Caco-2 (cell line): Measurements from ENCODE around the gene GALNTL6. TPM values are rescaled to one million over a fixed set of nuclear protein-coding genes. Genes with fewer than 3 reads are reported as not detected.

Experiments used
- BruUV-seq: library from RNA; stranded (reverse); fragments of 400-500 nt; replicated peaks from 2 replicates; lab custom pipeline; 2021; lab: Mats Ljungman, UMichigan
- CTCF ChIA-PET: fragments of 300-600 bp; sonication (Branson Sonifier 250); formaldehyde crosslinking; loops from one replicate; lab custom pipeline; 2022; ENCODE audit warnings: antibody characterized with exemption; lab: Charles Lee
- POLR2A ChIA-PET: fragments of 300-600 bp; sonication (Branson Sonifier 250); formaldehyde crosslinking; loops from one replicate; lab custom pipeline; 2022; ENCODE audit warnings: antibody characterized with exemption; lab: Charles Lee
- DNase-seq, 2 experiments: peaks; one replicate each; pipeline versions ENCODE4 v3.0.0 to v3.0.0-alpha.2; 2020 to 2022
- H3K27me3 ChIP-seq: replicated peaks from 2 replicates; pipeline ENCODE4 v1.6.0; 2011; ENCODE audit warnings: low read length; ENCODE audit not compliant: control insufficient read depth, insufficient read depth
- H3K36me3 ChIP-seq: 2 replicates; pipeline ENCODE4 v1.5.1; 2011; ENCODE audit warnings: low read length; ENCODE audit not compliant: control insufficient read depth, insufficient read depth
- H3K4me1 ChIP-seq: fragments of 250-450 bp; sonication (Bioruptor Pico); 2 replicates; pipeline ENCODE4 v1.5.1; 2020; ENCODE audit warnings: mild to moderate bottlenecking
- H3K4me3 ChIP-seq: 2 replicates; pipeline ENCODE4 v1.5.1; 2011; ENCODE audit warnings: low read depth, mild to moderate bottlenecking, control low read depth, low read length
- H3K9me3 ChIP-seq: fragments of 250-450 bp; sonication (Bioruptor Pico); 2 replicates; pipeline ENCODE4 v1.5.1; 2020; ENCODE audit warnings: mild to moderate bottlenecking, moderate library complexity
- H3K27ac Mint-ChIP-seq: one replicate; pipeline ENCODE4 v1.8.0; 2022; ENCODE audit warnings: mixed read lengths; ENCODE audit not compliant: unreplicated experiment
- H3K27me3 Mint-ChIP-seq: one replicate; pipeline ENCODE4 v1.8.0; 2022; ENCODE audit warnings: mixed read lengths; ENCODE audit not compliant: insufficient read depth, unreplicated experiment
- H3K36me3 Mint-ChIP-seq: one replicate; pipeline ENCODE4 v1.8.0; 2022; ENCODE audit warnings: mild to moderate bottlenecking, mixed read lengths; ENCODE audit not compliant: insufficient read depth, unreplicated experiment
- H3K4me1 Mint-ChIP-seq: one replicate; pipeline ENCODE4 v1.8.0; 2022; ENCODE audit warnings: low read depth, mixed read lengths; ENCODE audit not compliant: unreplicated experiment
- H3K4me3 Mint-ChIP-seq: one replicate; pipeline ENCODE4 v1.8.0; 2022; ENCODE audit warnings: mild to moderate bottlenecking, moderate library complexity, mixed read lengths; ENCODE audit not compliant: unreplicated experiment
- H3K9me3 Mint-ChIP-seq: one replicate; pipeline ENCODE4 v1.8.0; 2022; ENCODE audit warnings: mixed read lengths; ENCODE audit not compliant: unreplicated experiment
- intact Hi-C: fragments of 100-400 bp; cut with micrococcal nuclease; formaldehyde crosslinking; loops from one replicate; pipeline ENCODE4 v1.10.0; 2022; ENCODE audit not compliant: unreplicated experiment
- total RNA-seq: library from RNA; stranded (reverse); gene quantifications from 2 replicates; pipeline ENCODE4 v1.2.3, GENCODE V29; 2022
- TF ChIP-seq, protein P1 (sequence below), 2 experiments: fragments of 200-600 bp in 1 of 2; IDR thresholded peaks; 1 replicate in 1 of 2; 2 replicates in 1 of 2; pipeline versions ENCODE4 v1.5.1 to v1.8.0; 2011 to 2022; ENCODE audit warnings: antibody characterized with exemption in 1 of 2, control low read depth in 1 of 2, inconsistent platforms in 1 of 2, low read depth in 1 of 2, low read length in 1 of 2, mild to moderate bottlenecking in 1 of 2, moderate library complexity in 1 of 2; ENCODE audit not compliant: insufficient read depth in 1 of 2, severe bottlenecking in 1 of 2, unreplicated experiment in 1 of 2

GALNTL6 gene
- total RNA-seq, 1 experiment from 2014 or later: not detected

GRCh38 chr4:171993247-171993646 lies 180.0 kb downstream of the GALNTL6 start:
- no peak for DNase-seq
- TF ChIP-seq, protein P1, sequence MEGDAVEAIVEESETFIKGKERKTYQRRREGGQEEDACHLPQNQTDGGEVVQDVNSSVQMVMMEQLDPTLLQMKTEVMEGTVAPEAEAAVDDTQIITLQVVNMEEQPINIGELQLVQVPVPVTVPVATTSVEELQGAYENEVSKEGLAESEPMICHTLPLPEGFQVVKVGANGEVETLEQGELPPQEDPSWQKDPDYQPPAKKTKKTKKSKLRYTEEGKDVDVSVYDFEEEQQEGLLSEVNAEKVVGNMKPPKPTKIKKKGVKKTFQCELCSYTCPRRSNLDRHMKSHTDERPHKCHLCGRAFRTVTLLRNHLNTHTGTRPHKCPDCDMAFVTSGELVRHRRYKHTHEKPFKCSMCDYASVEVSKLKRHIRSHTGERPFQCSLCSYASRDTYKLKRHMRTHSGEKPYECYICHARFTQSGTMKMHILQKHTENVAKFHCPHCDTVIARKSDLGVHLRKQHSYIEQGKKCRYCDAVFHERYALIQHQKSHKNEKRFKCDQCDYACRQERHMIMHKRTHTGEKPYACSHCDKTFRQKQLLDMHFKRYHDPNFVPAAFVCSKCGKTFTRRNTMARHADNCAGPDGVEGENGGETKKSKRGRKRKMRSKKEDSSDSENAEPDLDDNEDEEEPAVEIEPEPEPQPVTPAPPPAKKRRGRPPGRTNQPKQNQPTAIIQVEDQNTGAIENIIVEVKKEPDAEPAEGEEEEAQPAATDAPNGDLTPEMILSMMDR (IDR thresholded peaks at IDR 0.05; ENCODE audit: insufficient read depth in 1 of 2, low read depth in 1 of 2, low read length in 1 of 2, severe bottlenecking in 1 of 2, unreplicated experiment in 1 of 2): no peak
- Mint-ChIP-seq H3K4me1 (no peaks in the 10 kb centered on the region), H3K27ac (no peak overlapping the region), H3K4me3 (no peak overlapping the region), H3K36me3 (no peaks in the 10 kb centered on the region), H3K9me3 (no peaks in the 10 kb centered on the region), H3K27me3 (no peaks in the 10 kb centered on the region)
- H3K36me3 ChIP-seq: no peaks in the 10 kb centered on the region
- H3K9me3 ChIP-seq: peaks cover 5% of the 10 kb centered on the region; the same call in 1 of the 2 replicates
- no peak overlapping the region for H3K4me3 ChIP-seq
- POLR2A ChIA-PET: no interaction called here
- intact Hi-C loops: no loop called here
- CTCF ChIA-PET: no interaction called here
- no TSS peak for BruUV-seq
- no peaks in the 10 kb centered on the region for H3K4me1 ChIP-seq
- H3K27me3 ChIP-seq: no peaks in the 10 kb centered on the region

- Histone ChIP-seq H3K27me3 (no peaks in the 10 kb centered on the region), H3K9me3 (no peaks in the 10 kb centered on the region), H3K4me1 (no peaks in the 10 kb centered on the region), H3K4me3 (no peak overlapping the region), H3K36me3 (no peaks in the 10 kb centered on the region)
- no peak for DNase-seq
- ChIA-PET CTCF (no interaction called here), POLR2A (no interaction called here)
- BruUV-seq: no TSS peak
- intact Hi-C loops: no loop called here
- no peaks in the 10 kb centered on the region for H3K4me1 Mint-ChIP-seq
- H3K36me3 Mint-ChIP-seq: no peaks in the 10 kb centered on the region
- no peak overlapping the region for H3K27ac Mint-ChIP-seq
- no peaks in the 10 kb centered on the region for H3K9me3 Mint-ChIP-seq
- no peak overlapping the region for H3K4me3 Mint-ChIP-seq
- TF ChIP-seq, protein P1 (IDR thresholded peaks at IDR 0.05; ENCODE audit: insufficient read depth in 1 of 2, low read depth in 1 of 2, low read length in 1 of 2, severe bottlenecking in 1 of 2, unreplicated experiment in 1 of 2): no peak
- peaks cover 2% of the 10 kb centered on the region for H3K27me3 Mint-ChIP-seq
Observed at GRCh38 chr4:172007889-172008288, 194.7 kb downstream of the GALNTL6 start.

DNA sequence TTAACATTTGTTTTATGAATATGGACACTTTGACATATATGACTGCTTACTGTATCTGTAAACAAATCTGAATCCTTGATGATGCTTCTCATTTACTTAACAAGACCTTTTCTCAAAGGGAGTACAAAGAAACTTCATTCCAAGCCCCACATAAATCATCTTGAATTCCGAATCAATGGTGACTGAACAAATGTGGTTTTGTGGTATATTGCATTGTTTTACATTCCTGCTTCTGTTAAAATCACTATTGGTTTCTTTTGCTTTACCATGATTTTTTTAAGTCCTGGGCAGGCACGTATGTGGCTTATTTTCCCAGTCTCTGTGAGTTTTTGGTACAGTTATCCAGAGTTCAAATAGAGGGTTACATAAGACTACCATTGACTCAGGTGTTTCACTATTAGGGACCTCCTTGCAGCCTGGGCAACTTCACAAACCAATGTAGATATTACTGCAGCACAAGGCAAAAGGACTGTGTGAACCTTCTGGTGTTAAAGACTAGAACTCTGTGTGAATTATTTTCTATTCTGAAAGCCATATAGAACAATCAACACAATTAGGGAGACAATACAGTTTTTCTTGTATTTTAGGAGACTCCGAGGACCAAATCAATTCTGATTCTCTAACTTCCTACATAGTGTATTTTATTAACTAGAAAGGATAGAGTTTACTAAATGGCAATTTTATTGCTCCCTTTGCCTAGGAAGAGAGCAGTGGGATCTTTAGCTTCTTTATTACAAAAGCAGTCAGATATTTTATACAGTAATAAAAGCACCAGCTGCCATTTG lies 196.4 kb downstream of the GALNTL6 start:
- peaks cover 2% of the 10 kb centered on the region for H3K27me3 Mint-ChIP-seq
- H3K27me3 ChIP-seq: no peaks in the 10 kb centered on the region
- ChIA-PET CTCF (no interaction called here), POLR2A (no interaction called here)
- H3K36me3 ChIP-seq: no peaks in the 10 kb centered on the region
- no peak for DNase-seq
- BruUV-seq: no TSS peak
- no peaks in the 10 kb centered on the region for H3K36me3 Mint-ChIP-seq
- no peak overlapping the region for H3K27ac Mint-ChIP-seq
- H3K9me3 Mint-ChIP-seq: no peaks in the 10 kb centered on the region
- H3K4me3 Mint-ChIP-seq: no peak overlapping the region
- no peaks in the 10 kb centered on the region for H3K9me3 ChIP-seq
- intact Hi-C loops: no loop called here
- no peak overlapping the region for H3K4me3 ChIP-seq
- H3K4me1 Mint-ChIP-seq: no peaks in the 10 kb centered on the region
- TF ChIP-seq, protein P1 (IDR thresholded peaks at IDR 0.05; ENCODE audit: insufficient read depth in 1 of 2, low read depth in 1 of 2, low read length in 1 of 2, severe bottlenecking in 1 of 2, unreplicated experiment in 1 of 2): no peak
- no peaks in the 10 kb centered on the region for H3K4me1 ChIP-seq
